ENCODE measurements around the gene PRG2.
"Not testable (repeated sequence)": the region's sequence is repeated elsewhere in the genome, so short reads cannot be mapped to it uniquely, and the experiment has no call there.

PRG2 gene

DNA sequence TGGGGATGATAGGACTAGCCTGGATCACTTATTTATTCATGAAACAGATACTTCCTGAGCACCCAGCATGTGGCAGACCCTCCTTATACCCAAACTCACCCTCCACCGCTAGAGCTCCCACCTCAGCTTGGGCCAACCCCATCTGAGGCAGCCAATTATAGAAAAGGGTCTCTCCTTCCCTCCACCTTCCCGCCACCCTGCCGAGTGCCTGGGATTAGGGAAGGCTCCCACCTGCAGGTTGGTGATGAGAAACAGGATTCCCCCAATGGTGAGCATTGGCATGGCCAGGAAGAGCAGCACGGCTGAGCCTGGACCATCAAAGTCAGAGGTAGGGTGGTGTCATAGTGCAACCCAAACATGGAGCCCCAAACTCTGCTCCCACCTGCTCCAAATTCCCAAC is 30.6 kb upstream of the PRG2 start:
- in situ Hi-C loops (cut with MboI; ENCODE audit: low sequenced_read_pairs): no loop called here

DNA sequence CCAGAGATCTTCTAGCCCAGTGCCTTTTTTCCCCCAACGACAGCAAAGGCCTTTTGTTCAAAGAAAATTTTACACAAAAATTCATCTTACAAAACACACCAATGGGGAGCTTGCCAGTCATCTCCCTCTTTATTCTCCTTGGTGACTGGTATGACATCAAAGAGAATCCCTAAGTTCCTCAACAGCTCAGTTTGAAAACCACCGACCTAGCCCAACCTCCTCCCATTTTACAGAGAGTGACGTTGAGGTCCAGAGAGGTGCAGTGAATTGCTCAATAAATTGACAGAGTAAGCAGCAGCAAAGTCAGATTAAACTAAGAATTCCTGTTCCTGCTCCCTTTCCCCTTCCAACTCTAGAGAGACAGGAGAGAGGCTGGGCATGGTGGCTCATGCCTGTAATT is 28.7 kb upstream of the PRG2 start:
- in situ Hi-C loops (cut with MboI; ENCODE audit: low sequenced_read_pairs): no loop called here

DNA sequence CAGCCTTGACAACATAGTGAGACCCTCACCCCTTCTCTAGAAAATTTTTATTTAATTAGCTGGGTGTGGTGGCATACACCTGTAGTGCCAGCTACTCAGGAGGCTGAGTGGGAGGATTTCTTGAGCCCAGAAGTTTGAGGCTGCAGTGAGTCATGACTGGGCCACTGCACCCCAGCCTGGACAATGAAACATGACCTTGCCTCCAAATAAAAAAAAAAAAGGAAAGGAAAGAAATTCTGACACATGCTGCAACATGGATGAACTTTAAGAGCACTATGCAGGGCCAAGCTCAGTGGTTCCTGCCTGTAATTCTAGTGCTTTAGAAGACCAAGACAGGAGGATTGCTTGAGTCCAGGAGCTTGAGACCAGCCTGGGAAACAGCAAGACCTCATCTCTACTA is 27.7 kb upstream of the PRG2 start:
- in situ Hi-C loops (cut with MboI; ENCODE audit: low sequenced_read_pairs): no loop called here

DNA sequence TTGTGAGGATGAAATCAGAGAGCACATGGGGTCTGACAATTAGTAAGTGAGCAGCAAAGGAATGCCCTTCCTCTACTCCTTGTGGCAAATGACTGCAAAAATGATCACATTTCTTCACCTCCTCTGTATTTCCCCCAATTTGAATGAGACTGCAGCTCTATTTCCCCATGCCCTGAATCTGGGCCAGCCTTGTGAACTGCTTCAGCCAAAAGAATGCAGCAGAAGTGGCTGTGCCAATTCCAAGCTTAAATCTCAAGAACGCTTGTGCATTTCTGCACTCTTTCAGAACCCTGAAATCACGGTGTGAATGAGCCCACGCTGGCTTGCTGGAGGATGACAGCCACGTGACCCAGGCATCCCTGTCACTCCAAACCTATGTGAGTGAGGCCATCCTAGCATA is 26.6 kb upstream of the PRG2 start:
- in situ Hi-C loops (cut with MboI; ENCODE audit: low sequenced_read_pairs): no loop called here

DNA sequence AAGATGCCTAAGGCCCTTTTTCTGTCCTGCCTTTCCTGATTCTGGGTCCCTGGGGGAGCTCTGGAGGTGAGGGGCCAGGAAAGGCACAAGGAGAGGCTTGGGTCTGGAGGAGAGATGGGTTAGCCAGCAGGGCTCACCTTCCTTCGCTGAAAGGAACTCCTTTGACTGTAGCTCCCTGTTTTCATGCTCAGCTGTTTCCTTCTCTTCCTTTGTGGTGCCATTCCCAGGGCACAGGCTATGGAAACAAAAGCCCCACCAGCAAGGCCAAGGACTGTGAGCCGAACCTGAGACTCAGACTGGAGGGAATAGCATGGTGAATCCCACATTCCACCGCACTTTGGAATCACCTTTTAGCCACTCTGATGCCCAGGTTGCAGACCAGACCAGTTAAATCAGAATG is 26.0 kb upstream of the PRG2 start:
- in situ Hi-C loops (cut with MboI; ENCODE audit: low sequenced_read_pairs): no loop called here

DNA sequence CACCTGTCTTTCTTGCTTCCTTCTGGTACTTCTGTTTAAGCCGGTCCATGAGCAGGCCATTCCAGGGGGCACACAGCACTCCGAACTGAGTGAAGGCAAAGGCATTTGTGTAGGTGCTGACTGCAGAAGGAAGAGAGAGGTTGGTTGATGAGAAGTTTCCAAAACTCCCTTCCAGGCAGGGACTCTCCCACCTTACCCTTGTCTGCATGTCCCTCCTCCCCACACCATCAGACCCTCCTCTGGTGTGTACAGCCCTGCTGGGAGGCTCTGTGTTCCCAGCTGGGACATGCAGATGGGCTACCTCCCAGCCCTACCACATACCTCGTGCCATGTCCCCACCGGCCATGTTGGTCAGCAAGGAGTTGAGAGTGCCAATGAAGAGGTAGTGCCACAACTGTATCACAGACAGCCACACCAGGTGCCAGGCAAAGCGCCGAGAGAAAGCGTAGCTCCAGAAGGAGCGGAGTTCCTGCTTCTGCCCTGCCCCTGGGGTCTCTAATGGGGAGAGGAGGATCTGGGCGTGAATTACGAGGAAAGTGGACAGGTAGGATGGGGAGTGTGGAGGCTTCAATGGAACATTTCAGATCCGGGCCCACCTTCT is 24.3 kb upstream of the PRG2 start:
- in situ Hi-C loops (cut with MboI; ENCODE audit: low sequenced_read_pairs): no loop called here

DNA sequence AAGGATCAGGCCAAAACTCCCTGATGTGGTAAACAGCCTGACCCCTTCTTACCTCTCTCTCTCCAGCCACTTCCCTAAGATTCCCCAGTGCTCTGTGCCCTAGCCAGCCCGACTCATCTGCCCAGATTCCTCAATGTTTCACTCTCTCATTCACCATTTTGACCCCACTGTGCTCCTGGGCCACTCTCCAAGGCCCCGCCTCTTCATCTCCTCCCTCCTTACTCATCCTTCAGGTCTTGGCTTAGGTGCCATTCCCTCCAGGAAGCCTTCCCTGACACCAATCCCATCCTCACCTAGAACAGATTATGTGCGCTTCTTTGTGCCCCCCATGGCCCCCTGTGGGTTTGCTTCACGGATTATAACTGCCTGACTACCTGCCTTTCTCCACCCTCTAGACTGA is 23.2 kb upstream of the PRG2 start:
- in situ Hi-C loops (cut with MboI; ENCODE audit: low sequenced_read_pairs): no loop called here

DNA sequence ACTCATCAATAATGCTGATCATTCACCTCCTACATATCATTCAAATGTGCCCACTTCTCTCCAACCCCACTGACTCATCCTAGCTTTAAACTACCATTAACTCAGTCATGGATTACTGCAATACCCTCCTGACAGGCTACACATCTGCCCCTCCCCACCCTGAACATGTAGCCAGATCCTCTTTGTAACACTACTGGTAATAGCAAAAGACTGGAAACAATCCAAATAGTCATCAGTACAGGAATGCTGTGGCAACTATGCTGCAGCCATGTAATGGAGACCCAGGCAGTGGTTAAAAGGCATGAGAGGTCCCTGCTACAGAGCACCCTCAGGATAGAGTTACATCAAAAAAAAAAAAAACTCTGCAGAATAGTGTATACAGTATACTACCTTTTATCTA is 19.8 kb upstream of the PRG2 start:
- in situ Hi-C loops (cut with MboI; ENCODE audit: low sequenced_read_pairs): no loop called here

DNA sequence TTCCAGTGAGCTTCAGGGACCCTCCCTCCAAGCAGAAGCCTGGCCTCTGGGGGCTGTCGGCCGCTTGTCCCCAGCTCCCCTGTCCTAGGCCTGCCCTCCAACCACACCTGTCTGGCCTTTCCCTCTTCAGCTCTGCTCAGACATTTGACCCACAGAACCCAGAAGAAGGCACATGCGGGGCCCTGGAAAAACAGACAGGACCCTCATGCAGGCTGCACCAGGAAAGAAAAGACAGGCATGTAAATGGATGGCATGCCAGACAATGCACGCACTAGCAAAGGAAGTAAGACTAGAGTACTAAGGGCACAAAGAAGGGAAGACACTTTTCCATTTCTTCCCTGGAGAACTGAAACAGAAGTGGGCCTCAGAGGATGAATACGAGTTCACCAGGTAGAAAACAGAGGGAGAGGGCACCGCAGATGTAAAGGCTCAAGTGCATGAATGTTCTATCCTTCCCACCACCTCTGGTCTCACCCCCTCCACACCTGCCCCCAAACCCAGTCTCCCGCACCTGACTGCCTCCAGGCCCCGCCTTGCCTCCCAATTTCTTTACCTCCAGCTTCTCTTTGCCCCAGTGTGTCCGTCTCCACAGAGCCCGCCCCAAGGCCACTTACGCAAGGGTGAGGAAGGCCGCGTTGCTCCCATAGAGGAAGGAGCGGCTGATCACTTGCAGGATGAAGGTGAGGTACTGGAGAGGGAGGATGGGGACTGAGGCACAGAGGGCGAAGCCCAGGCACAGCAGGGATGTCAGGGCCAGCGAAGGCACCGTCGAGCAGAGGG is 19.1 kb upstream of the PRG2 start:
- in situ Hi-C loops (cut with MboI; ENCODE audit: low sequenced_read_pairs): no loop called here

DNA sequence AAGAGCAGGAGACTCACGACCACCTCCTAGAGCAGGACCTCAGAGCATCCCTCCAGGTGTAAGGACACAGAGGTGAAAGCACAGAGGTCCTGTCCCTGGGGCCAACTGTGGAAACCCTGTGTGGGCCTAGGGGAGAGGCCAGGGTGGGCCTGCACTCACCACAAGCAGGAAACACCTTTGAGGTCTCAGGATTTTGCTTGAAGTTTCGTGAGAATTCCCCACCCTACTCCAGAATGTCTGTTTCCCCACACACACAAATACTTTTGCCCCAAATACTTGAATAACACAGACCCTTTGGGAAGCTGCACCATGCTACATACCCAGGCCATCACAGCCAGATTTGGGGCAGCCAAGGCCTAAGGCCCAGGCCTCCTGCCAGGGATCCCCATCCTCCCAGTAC is 18.3 kb upstream of the PRG2 start:
- in situ Hi-C loops (cut with MboI; ENCODE audit: low sequenced_read_pairs): no loop called here

DNA sequence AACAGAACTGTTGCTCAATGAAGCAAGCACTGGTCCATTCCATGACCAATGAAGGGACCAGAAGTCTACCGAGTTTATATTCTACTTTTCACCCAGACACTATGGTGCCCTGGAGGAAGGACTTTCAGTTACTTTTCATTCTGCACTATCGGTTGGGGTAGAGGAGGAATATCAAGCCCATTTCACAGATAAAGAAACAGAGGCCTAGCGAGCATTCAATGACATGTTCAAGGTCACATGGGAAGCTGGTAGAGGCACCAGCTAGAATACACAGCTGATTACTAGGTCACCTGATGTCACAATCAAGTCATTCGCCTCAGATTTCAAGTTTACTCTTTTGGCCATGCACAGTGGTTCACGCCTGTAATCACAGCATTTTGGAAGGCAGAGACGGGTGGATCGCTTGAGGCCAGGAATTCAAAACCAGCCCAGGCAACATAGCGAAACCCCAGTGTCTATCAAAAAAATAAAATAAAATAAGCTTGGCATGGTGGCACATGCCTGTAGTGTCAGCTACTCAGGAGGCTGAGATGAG is 17.6 kb upstream of the PRG2 start:
- in situ Hi-C loops (cut with MboI; ENCODE audit: low sequenced_read_pairs): no loop called here

DNA sequence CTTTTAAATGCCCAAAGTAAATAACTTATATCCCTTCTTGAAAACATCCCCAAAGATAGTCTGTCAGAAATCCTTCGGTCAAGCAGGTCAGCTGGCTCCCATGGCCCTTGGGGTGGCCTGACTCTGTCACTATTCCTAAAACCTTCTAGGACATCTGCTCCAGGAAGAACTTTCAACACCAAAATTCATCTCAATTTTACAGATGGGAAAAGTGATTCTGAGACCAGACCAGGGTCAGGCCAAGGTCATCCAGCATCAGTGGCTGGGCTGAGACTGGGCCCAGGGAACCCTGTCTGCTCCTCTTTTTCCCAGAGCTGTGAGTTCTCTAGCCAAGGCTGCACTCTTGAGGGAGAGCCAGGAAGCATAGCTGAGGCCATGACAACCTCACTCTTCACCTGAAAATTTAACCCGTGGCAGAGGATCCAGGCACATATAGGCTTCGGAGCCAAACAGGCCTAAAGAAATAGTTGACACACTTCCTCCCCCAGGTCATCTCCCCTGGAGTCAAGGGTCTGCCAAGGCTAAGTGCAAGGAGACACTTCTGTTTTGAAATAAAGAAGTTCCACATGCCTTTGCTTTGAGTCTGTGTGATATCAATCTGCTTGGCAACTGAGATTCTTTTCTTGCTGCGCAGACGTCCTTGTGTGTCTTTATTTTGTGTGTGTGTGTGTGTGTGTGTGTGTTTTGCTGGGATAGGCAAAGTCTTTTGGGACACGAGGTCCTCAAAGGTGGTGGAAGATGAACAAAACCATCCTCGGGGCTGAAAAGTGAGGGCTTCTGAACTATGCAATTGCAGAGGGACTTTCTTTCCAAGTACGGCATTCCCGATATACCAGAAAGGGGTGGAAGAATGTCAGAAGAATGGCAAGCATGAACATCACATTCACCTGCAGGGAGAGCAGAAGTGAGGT is 16.8 kb upstream of the PRG2 start:
- in situ Hi-C loops (cut with MboI; ENCODE audit: low sequenced_read_pairs): no loop called here

DNA sequence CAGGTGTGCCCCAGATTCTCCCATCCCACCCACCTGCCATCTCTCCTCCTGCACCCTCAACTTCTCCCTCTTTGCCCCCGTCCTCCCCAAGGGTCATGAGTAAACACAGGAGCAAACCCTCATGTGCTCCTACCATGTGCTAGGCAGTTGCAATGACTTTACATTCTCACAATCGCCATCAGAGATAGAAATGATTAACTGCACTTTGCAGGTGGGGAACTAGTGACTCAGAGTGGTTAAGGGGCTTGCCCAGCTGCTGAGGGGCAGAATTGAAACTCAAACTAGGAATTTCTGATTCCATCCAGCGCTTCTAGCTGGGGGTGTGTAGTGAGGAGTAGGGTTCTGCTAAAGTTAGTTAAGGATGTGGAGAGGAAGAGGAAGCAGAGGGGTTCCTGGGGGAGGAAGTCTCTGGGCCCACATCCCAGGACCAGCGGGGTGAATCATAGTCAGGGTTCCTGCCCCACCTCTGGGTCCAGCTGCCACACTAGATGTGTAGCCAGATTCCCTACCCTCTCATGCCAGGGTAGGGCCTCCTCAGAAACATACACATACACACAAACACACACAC is 16.0 kb upstream of the PRG2 start:
- in situ Hi-C loops (cut with MboI; ENCODE audit: low sequenced_read_pairs): no loop called here

DNA sequence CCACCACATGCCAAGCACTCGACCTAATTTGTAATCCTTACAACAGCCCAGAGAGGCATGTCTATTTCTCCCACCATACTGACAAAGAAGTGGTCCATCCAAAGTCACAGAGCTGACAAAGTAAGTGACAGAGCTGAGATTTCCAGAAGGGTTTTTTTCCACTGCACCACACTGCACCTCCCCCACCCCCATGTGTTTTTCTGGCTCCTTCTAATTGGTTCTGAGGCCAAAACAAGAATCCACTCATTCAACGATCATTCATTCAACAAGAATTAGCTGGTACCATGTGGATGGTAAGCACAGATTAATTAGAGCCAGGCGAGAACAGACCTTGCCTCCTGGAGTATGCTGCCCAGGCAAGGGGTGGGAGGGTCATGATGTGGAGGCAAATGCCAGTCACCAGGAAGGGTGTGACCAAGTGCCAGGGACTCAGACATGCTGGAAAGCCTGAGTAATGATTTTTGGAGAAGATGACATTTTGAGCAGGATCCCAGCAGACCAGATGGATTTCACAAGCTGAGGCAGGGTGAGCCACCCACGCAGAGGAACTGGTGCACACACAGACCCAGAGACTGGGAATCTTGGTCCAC is 14.9 kb upstream of the PRG2 start:
- in situ Hi-C loops (cut with MboI; ENCODE audit: low sequenced_read_pairs): no loop called here

DNA sequence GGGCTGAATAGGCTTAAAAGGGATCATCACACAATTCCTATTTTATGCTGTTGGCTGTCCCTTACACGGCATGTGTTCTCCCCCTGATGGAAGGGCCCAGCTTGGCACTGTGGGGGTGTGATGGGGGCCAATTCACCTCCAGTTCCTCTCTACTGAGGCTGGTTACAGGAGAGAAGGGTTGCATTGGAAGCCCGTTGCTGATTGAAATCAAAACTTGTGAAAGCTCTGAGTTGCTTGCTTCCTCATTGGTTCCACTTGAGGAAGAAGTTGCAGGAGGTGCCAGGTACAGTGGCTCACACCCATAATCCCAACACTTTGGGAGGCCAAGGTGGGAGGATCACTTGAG is 13.3 kb upstream of the PRG2 start:
- in situ Hi-C loops (cut with MboI; ENCODE audit: low sequenced_read_pairs): no loop called here

DNA sequence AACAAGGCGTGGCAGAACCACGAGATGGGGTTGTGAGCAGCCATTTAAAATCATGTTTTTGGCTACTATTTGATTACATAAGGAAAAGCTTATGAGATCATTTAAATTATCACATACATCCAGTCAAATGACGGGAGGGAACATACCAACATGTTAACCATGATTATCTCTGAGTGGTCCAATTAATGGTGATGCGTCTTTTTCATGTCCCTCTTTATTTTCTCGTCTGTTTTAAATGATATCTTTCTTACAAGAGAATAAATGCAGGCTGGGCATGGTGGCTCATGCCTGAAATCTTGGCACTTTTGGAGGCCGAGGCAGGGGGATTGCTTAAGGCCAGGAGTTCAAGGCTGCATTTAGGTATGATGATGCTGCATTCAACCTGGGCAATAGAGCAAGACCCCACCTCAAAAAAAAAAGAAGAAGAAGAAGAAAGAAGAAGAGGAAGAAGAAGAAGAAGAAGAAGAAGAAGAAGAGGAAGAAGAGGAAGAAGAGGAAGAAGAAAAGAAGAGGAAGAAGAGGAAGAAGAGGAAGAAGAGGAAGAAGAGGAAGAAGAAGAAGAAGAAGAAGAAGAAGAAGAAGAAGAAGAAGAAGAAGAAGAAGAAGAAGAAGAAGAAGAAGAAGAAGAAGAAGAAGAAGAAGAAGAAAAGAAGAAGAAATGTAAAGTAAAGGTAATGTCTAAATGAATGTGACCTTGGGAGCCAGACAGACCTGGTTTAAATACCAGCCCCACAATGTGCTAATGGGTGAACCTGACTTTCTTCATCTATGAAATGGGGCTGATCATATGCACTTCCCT is 12.8 kb upstream of the PRG2 start:
- in situ Hi-C loops (cut with MboI; ENCODE audit: low sequenced_read_pairs): not testable (repeated sequence)

DNA sequence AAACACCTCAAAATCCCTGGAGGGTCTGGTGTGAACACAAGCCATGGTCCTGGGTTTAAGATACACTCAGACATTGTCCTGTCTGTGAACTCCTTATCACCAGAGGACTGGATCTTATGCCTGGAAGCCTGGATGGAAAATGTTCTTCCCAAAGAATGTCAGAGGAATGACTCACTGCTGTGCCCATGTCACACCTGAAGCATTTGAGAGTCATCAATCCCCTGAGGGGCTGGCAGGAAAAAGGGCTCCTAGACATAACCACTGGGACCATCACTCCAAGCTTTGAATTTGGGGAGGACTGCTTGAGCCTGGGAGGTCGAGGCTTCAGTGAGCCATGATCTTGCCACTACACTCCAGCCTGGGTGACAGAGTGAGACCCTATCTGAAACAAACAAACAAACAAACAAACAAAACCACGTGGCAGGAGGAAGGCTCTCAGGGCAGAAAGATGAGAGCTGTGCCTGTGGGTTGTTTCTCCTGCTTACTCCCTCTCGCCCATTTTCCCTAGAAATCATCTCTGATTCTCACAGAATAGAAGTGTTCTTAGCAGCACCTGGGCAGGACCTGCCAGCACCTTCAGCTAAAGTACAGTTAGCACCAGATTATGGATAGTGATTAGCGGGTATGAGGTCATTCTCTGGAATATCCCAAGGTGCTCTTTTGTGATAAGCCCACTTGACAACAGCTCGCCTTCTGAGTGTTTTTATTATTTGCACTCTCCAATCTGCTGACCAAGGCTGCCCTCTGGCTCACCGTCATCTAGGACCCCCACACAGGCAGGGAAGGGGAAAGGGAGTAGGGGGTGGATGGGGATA is 11.9 kb upstream of the PRG2 start:
- in situ Hi-C loops (cut with MboI; ENCODE audit: low sequenced_read_pairs): no loop called here

DNA sequence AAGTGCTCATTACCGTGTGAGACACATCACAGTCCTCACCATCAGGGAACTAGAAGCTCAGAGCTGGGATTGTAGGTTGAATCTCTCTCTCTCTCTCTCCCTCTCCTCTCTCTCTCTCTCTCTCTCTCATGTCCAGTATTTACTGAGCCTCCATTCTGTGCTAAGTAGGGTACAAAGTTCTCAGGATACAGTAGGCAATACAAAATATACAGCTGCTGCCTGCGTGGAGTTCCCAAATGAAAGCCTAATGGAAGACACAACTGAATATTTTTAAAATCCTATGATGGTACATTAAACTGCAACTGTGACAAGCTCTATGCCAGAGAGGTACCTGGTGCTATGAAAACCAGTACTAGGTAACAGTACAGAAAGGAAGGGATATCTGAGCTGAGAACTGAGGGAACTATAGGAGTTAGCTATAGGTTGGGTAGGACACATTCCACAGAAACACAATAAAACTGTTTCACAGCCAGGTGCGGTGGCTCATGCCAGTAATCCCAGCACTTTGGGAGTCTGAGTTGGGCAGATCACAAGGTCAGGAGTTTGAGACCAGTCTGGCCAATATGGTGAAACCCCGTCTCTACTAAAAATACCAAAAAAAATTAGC is 9.6 kb upstream of the PRG2 start:
- in situ Hi-C loops (cut with MboI; ENCODE audit: low sequenced_read_pairs): no loop called here

DNA sequence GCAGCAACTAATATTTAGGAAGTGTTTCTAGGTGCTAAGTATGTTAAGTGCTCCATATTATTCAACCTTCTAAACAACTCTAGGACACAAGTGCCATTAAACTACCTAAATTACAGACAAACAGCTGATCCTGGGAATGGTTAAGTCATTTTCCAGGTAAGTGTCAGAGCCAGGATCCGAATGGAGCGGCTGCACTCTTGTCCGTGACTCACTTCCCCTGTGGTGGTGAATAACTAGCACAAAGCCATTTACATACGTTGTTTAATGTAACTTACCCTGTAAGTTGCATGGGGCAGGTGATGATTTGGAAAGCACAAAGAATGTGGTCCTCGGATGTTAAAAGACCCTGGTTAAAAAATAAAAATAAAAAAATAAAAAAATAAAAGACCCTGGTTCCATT is 8.8 kb upstream of the PRG2 start:
- in situ Hi-C loops (cut with MboI; ENCODE audit: low sequenced_read_pairs): no loop called here

Measured in HL-60/S4 treated with retinoic acid at 250 ng/mL for 4 days and 3 days (cell line).